Measurements from ENCODE around the gene HES6. TPM values are rescaled to one million over a fixed set of nuclear protein-coding genes. Genes with fewer than 3 reads are reported as not detected.

HES6 gene
- total and polyA plus RNA-seq, 2 experiments from 2014 or later, result 38.8 to 76.3 TPM

- Histone ChIP-seq H3K9me2 (ENCODE audit: insufficient read depth) (no peaks in the 10 kb centered on the region), H2AFZ (no peak overlapping the region), H4K20me1 (replicated peaks; ENCODE audit: insufficient read depth) (no peaks in the 10 kb centered on the region; the same call in 1 of the 2 replicates), H3F3A (replicated peaks; ENCODE audit: low read depth) (no peaks in the 10 kb centered on the region), H3K27me3 (ENCODE audit: insufficient read depth) (no peaks in the 10 kb centered on the region), H3K4me3 (no peak overlapping the region), H3K36me3 (ENCODE audit: insufficient read depth) (no peaks in the 10 kb centered on the region), H3K4me2 (no peak overlapping the region), H3K4me1 (ENCODE audit: insufficient read depth) (no peaks in the 10 kb centered on the region), H3K27ac (ENCODE audit: low read depth) (no peak overlapping the region), H3K79me2 (replicated peaks; ENCODE audit: insufficient read depth) (no peaks in the 10 kb centered on the region)
- no peak; the same call in 2 of the 3 replicates for ATAC-seq
- Mint-ChIP-seq H3K27ac (no peak overlapping the region), H3K9me3 (no peaks in the 10 kb centered on the region), H3K4me3 (no peak overlapping the region), H3K4me1 (no peaks in the 10 kb centered on the region), H3K27me3 (ENCODE audit: insufficient read depth, low read depth, poor library complexity) (peaks cover 2% of the 10 kb centered on the region), H3K36me3 (ENCODE audit: low read depth) (peaks cover 4% of the 10 kb centered on the region; the same call in 2 of the 3 replicates)
- TF ChIP-seq NANOG (IDR thresholded peaks at IDR 0.05; ENCODE audit: borderline replicate concordance) (no peak), STAT1 (IDR thresholded peaks at IDR 0.05; ENCODE audit: unreplicated experiment) (no peak), REST (IDR thresholded peaks at IDR 0.05; ENCODE audit: unreplicated experiment) (no peak), POLR2AphosphoS5 (IDR thresholded peaks at IDR 0.05; ENCODE audit: low read depth) (no peak), ETS1 (IDR thresholded peaks at IDR 0.05) (no peak)
- no peak for DNase-seq (ENCODE audit: low spot score)
These were observed 31.3 kb upstream of the HES6 start for GRCh38 chr2:238271061-238271554.

DNA sequence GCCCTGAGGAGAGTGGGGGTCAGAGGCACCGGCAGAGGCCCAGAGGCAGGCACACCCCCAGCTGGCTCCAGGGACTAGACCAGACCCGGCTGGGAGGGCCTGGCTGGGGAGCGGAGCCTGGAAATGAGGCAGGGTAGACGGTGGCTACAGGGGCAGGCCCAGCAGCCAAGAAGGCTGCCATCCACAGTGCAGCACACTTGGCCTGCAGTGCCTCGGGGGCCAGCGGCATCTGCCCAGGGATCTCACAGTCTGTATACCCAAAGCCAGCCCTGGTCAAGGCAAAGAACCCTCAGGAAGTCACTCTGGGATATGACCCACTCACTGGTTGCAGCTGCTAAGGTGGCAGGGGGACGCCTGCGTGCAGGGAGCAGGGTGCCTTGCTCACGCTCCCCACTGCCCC lies 30.8 kb upstream of the HES6 start:
- peaks cover 4% of the 10 kb centered on the region; the same call in 2 of the 3 replicates for H3K36me3 Mint-ChIP-seq (ENCODE audit: low read depth)
- no peaks in the 10 kb centered on the region for H3F3A ChIP-seq (replicated peaks; ENCODE audit: low read depth)
- H2AFZ ChIP-seq, result no peak overlapping the region
- no peaks in the 10 kb centered on the region for H3K4me1 ChIP-seq (ENCODE audit: insufficient read depth)
- no peak overlapping the region for H3K27ac ChIP-seq (ENCODE audit: low read depth)
- no peak overlapping the region for H3K27ac Mint-ChIP-seq
- DNase-seq (ENCODE audit: low spot score) (no peak), ATAC-seq (no peak)
- H3K27me3 Mint-ChIP-seq (ENCODE audit: insufficient read depth, low read depth, poor library complexity), result peaks cover 2% of the 10 kb centered on the region
- H3K27me3 ChIP-seq (ENCODE audit: insufficient read depth), result no peaks in the 10 kb centered on the region
- H3K9me3 Mint-ChIP-seq, result no peaks in the 10 kb centered on the region
- no peaks in the 10 kb centered on the region for H3K4me1 Mint-ChIP-seq
- no peaks in the 10 kb centered on the region for H3K36me3 ChIP-seq (ENCODE audit: insufficient read depth)
- H3K9me2 ChIP-seq (ENCODE audit: insufficient read depth), result no peaks in the 10 kb centered on the region
- no peak overlapping the region for H3K4me2 ChIP-seq
- H3K4me3 Mint-ChIP-seq, result no peak overlapping the region
- no peak for TF ChIP-seq ZNF114 (CRISPR knock-in tag; IDR thresholded peaks at IDR 0.05)
- no peak for TF ChIP-seq JUNB (IDR thresholded peaks at IDR 0.05; ENCODE audit: unreplicated experiment)
- TF ChIP-seq POLR2AphosphoS5 (IDR thresholded peaks at IDR 0.05; ENCODE audit: low read depth), result no peak
- no peak for TF ChIP-seq NANOG (IDR thresholded peaks at IDR 0.05; ENCODE audit: borderline replicate concordance)
- no peak for TF ChIP-seq CREB1 (CRISPR knock-in tag; IDR thresholded peaks at IDR 0.05; ENCODE audit: low read depth)
- TF ChIP-seq EZH2phosphoT487 (IDR thresholded peaks at IDR 0.05; ENCODE audit: unreplicated experiment), result no peak
- H3K4me3 ChIP-seq, result no peak overlapping the region
- H4K20me1 ChIP-seq (replicated peaks; ENCODE audit: insufficient read depth), result no peaks in the 10 kb centered on the region; the same call in 1 of the 2 replicates
- no peaks in the 10 kb centered on the region for H3K79me2 ChIP-seq (replicated peaks; ENCODE audit: insufficient read depth)

Data from GM23338 (cell line).